NB4 (cell line): Measurements from ENCODE around the gene NEK1.
A peak's percentile ranks its signal among the peaks of the same experiment; 100 is the strongest.

Experiments
- DNase-seq: peaks from one replicate; pipeline ENCODE4 v3.0.0; 2010; ENCODE audit warnings: low read depth
- H3K4me3 ChIP-seq: one replicate; pipeline ENCODE4 v1.5.1; 2011; ENCODE audit warnings: mild to moderate bottlenecking, low read depth, low read length, moderate library complexity
- MAX ChIP-seq: IDR thresholded peaks from 2 replicates; pipeline ENCODE4 v1.6.1; 2011; ENCODE audit warnings: low read depth, low read length
- MYC ChIP-seq: IDR thresholded peaks from 2 replicates; pipeline ENCODE4 v1.6.1; 2011; ENCODE audit warnings: low read depth, low read length
- POLR2A ChIP-seq: IDR thresholded peaks from 2 replicates; pipeline ENCODE4 v1.6.1; 2011; ENCODE audit warnings: mild to moderate bottlenecking; ENCODE audit not compliant: insufficient read length; ENCODE audit errors: extremely low read depth
- TF ChIP-seq, protein P1 (sequence below): IDR thresholded peaks from one replicate; pipeline ENCODE4 v1.5.1; 2012; ENCODE audit warnings: low read depth, low read length

The NEK1 gene

GRCh38 chr4:169611991-169612870 is at the start of gene NEK1:
Gene NEK1, minus strand, starts transcription at chr4:169612583. Its CDS starts 9,953 bp downstream, at chr4:169602630.
- TF ChIP-seq, protein P1, sequence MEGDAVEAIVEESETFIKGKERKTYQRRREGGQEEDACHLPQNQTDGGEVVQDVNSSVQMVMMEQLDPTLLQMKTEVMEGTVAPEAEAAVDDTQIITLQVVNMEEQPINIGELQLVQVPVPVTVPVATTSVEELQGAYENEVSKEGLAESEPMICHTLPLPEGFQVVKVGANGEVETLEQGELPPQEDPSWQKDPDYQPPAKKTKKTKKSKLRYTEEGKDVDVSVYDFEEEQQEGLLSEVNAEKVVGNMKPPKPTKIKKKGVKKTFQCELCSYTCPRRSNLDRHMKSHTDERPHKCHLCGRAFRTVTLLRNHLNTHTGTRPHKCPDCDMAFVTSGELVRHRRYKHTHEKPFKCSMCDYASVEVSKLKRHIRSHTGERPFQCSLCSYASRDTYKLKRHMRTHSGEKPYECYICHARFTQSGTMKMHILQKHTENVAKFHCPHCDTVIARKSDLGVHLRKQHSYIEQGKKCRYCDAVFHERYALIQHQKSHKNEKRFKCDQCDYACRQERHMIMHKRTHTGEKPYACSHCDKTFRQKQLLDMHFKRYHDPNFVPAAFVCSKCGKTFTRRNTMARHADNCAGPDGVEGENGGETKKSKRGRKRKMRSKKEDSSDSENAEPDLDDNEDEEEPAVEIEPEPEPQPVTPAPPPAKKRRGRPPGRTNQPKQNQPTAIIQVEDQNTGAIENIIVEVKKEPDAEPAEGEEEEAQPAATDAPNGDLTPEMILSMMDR = no peak
- TF ChIP-seq POLR2A = peak; percentile 93
- TF ChIP-seq MAX = peak; percentile 77
- TF ChIP-seq MYC = no peak
- peak; percentile 93 for DNase-seq
- peak within 1 kb of the TSS; percentile 91 for H3K4me3 ChIP-seq

DNA sequence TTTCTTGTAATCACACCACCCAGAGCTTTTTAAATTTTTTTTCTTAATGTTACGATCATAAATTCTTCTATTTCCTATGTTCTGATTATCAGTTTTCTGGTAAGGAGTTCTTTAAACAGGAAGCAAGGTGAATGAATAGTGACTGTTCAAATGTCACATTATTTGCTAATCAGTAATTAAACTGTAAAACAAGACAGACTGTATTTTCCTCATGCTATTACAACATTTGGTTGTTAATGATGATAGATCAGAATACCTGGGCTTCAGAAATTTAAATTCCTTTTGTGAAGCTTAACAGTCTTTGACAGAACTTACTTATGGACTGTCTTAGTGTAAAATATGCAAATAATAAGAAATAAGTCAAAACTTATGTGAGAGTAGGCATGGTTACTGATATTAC is 49.4 kb upstream of the NEK1 start:
- TF ChIP-seq MAX (no peak), MYC (no peak), POLR2A (no peak)
- TF ChIP-seq, protein P1 = no peak
- H3K4me3 ChIP-seq = no peak overlapping the region
- DNase-seq = no peak

DNA sequence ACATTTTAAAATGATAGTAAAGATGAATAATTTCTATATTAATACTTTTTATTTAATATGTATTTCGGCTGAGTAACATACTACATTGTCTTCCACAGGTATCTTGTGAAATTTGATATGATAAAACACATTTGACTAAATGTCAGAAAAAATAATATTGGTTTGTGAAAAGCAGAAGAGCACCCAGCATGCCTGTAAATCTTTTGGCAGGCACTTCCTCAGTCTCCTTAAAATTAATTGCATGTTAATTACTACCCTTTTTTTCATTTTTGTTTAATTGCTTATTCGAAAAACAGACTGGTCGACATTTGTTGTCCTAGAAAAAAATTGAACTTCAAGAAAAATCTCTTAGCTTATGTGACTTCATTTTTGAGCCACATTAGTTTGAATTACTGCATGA is 48.5 kb upstream of the NEK1 start:
- no peak for TF ChIP-seq MYC
- TF ChIP-seq POLR2A = no peak
- TF ChIP-seq, protein P1 = no peak
- TF ChIP-seq MAX = no peak
- H3K4me3 ChIP-seq = peak overlapping the region; percentile 67
- DNase-seq = peak; percentile 4

GRCh38 chr4:169659716-169660670 is 47.6 kb upstream of the NEK1 start:
- TF ChIP-seq POLR2A (peak; percentile 41), MAX (no peak; the same call in 1 of the 2 replicates), MYC (no peak)
- TF ChIP-seq, protein P1 = no peak
- DNase-seq = peak; percentile 95
- peak overlapping the region; percentile 67 for H3K4me3 ChIP-seq

GRCh38 chr4:169658975-169659715 is 46.8 kb upstream of the NEK1 start:
- TF ChIP-seq POLR2A (no peak), MAX (no peak), MYC (no peak)
- TF ChIP-seq, protein P1 = no peak
- DNase-seq = peak; percentile 2
- peak overlapping the region; percentile 67 for H3K4me3 ChIP-seq
